HepG2 (cell line): ENCODE measurements around the gene NAV2. TPM values are rescaled to one million over a fixed set of nuclear protein-coding genes. Genes with fewer than 3 reads are reported as not detected.

ENCODE experiments used
- ATAC-seq: fragments of 200-7000 bp; cut with Tn5 transposase; 3 replicates; pipeline ENCODE4 v1.9.1; 2020; ENCODE audit warnings: mild to moderate bottlenecking, moderate library complexity
- BruUV-seq: library from RNA; stranded (reverse); fragments of 400-500 nt; replicated peaks from 2 replicates; lab custom pipeline; 2021; lab: Mats Ljungman, UMichigan
- CTCF ChIA-PET: fragments of 300-600 bp; formaldehyde crosslinking; extraction: SDS; loops from one replicate; lab custom pipeline; 2021; ENCODE audit warnings: low total read pairs, inconsistent platforms, low intra/inter-chr PET ratio; lab: Yijun Ruan, JAX
- POLR2A ChIA-PET: fragments of 350-600 bp; sonication (Branson Sonifier 250); formaldehyde crosslinking; loops from one replicate; lab custom pipeline; 2020; ENCODE audit warnings: antibody characterized with exemption, inconsistent platforms; lab: Yijun Ruan, JAX
- DNase-seq: peaks from one replicate; pipeline ENCODE4 v3.0.0-alpha.2; 2015; ENCODE audit warnings: low spot score
- FAIRE-seq: peaks from 3 replicates; lab custom pipeline; 2011; peaks lifted over from hg19 to GRCh38; lab: Jason Lieb, UNC
- H2AFZ ChIP-seq: one replicate; pipeline ENCODE4 v1.6.1; 2011; ENCODE audit warnings: low read length, inconsistent platforms
- H3K27ac ChIP-seq: fragments of 300-600 bp; 3 replicates; pipeline ENCODE4 v1.8.0; 2011; ENCODE audit warnings: mixed run types, mild to moderate bottlenecking, mixed read lengths, low read length, inconsistent platforms; ENCODE audit not compliant: insufficient read depth; ENCODE audit errors: extremely low read length
- H3K27me3 ChIP-seq, 2 experiments: fragments of 200-600 bp in 1 of 2; 2 replicates in 1 of 2; 3 replicates in 1 of 2; pipeline versions ENCODE4 v1.6.0 to v1.8.0; 2011; ENCODE audit warnings: low read length in 2 of 2, mild to moderate bottlenecking in 2 of 2, moderate library complexity in 2 of 2, inconsistent platforms in 1 of 2; ENCODE audit not compliant: insufficient read depth in 2 of 2, control insufficient read depth in 1 of 2
- H3K36me3 ChIP-seq, 2 experiments: fragments of 200-600 bp in 1 of 2; replicated peaks in 1 of 2; 2 replicates in 1 of 2; 3 replicates in 1 of 2; pipeline versions ENCODE4 v1.5.1 to v1.8.0; 2011; ENCODE audit warnings: low read length in 2 of 2, inconsistent platforms in 1 of 2; ENCODE audit not compliant: insufficient read depth in 2 of 2, control insufficient read depth in 1 of 2
- H3K4me1 ChIP-seq: 2 replicates; pipeline ENCODE4 v1.5.1; 2012; ENCODE audit warnings: low read length, inconsistent platforms; ENCODE audit not compliant: insufficient read depth
- H3K4me2 ChIP-seq: 2 replicates; pipeline ENCODE4 v1.6.0; 2011; ENCODE audit warnings: low read depth, low read length, inconsistent platforms
- H3K4me3 ChIP-seq, 3 experiments: fragments of 200-600 bp in 1 of 3; sonication (generic), shearing (Covaris generic) in 1 of 3; replicated peaks in 1 of 3; 2 replicates each; pipeline ENCODE4 v1.5.1; 2011 to 2016; ENCODE audit warnings: low read length in 3 of 3, inconsistent platforms in 2 of 3, low read depth in 2 of 3, mild to moderate bottlenecking in 2 of 3, control low read depth in 1 of 3, mixed read lengths in 1 of 3; ENCODE audit not compliant: insufficient read depth in 1 of 3
- H3K79me2 ChIP-seq: one replicate; pipeline ENCODE4 v1.6.1; 2011; ENCODE audit warnings: low read length, inconsistent platforms; ENCODE audit not compliant: insufficient read depth
- H3K9ac ChIP-seq: 2 replicates; pipeline ENCODE4 v1.6.0; 2011; ENCODE audit warnings: mild to moderate bottlenecking, low read depth, low read length, inconsistent platforms; ENCODE audit not compliant: insufficient read depth
- H3K9me3 ChIP-seq: 2 replicates; pipeline ENCODE4 v1.5.1; 2012; ENCODE audit warnings: mild to moderate bottlenecking, low read length
- H4K20me1 ChIP-seq: 2 replicates; pipeline ENCODE4 v1.6.0; 2011; ENCODE audit warnings: inconsistent platforms, mild to moderate bottlenecking, low read length, moderate library complexity; ENCODE audit not compliant: insufficient read depth
- HOXA5 ChIP-seq: sonication (generic); formaldehyde crosslinking; IDR thresholded peaks from 2 replicates; pipeline ENCODE4 v1.4.0; 2020; ENCODE audit warnings: missing genetic modification reagents
- JUND ChIP-seq: sonication (generic); formaldehyde crosslinking; IDR thresholded peaks from 2 replicates; pipeline ENCODE4 v1.8.0; 2022; ENCODE audit warnings: mild to moderate bottlenecking, missing genetic modification reagents
- KDM5A ChIP-seq: fragments of 200-600 bp; sonication (generic); IDR thresholded peaks from 2 replicates; pipeline ENCODE4 v1.7.0; 2018; ENCODE audit warnings: antibody characterized with exemption, mild to moderate bottlenecking, low read length, borderline replicate concordance
- NFE2L1 ChIP-seq: sonication (generic); formaldehyde crosslinking; IDR thresholded peaks from 2 replicates; pipeline ENCODE4 v1.4.0; 2020; ENCODE audit warnings: missing genetic modification reagents, mild to moderate bottlenecking, borderline replicate concordance
- NFE2L2 ChIP-seq: fragments of 150-350 bp; IDR thresholded peaks from 2 replicates; pipeline ENCODE4 v1.6.1; 2014; ENCODE audit warnings: low read length
- RBM39 ChIP-seq: fragments of 200-400 bp; formaldehyde crosslinking; IDR thresholded peaks from one replicate; pipeline ENCODE4 v1.6.1; 2018; ENCODE audit warnings: antibody characterized with exemption, mild to moderate bottlenecking, low read depth, low read length; ENCODE audit not compliant: poor library complexity, severe bottlenecking
- TAF1 ChIP-seq: sonication (generic); formaldehyde crosslinking; IDR thresholded peaks from 2 replicates; pipeline ENCODE4 v1.4.0; 2020; ENCODE audit warnings: missing genetic modification reagents
- ZBTB33 ChIP-seq: sonication (generic); formaldehyde crosslinking; IDR thresholded peaks from 2 replicates; pipeline ENCODE4 v1.4.0; 2020; ENCODE audit warnings: missing genetic modification reagents
- ZKSCAN5 ChIP-seq: sonication (generic); formaldehyde crosslinking; IDR thresholded peaks from 2 replicates; pipeline ENCODE4 v1.5.1; 2020; ENCODE audit warnings: mild to moderate bottlenecking, missing genetic modification reagents
- ZNF101 ChIP-seq: sonication (generic); formaldehyde crosslinking; IDR thresholded peaks from 2 replicates; pipeline ENCODE4 v1.4.0; 2020; ENCODE audit warnings: mild to moderate bottlenecking, low read depth, missing genetic modification reagents, borderline replicate concordance
- ZNF235 ChIP-seq: sonication (generic); formaldehyde crosslinking; IDR thresholded peaks from 2 replicates; pipeline ENCODE4 v1.8.1; 2023; ENCODE audit warnings: mild to moderate bottlenecking, missing genetic modification reagents, borderline replicate concordance
- ZNF263 ChIP-seq: sonication (generic); formaldehyde crosslinking; IDR thresholded peaks from 2 replicates; pipeline ENCODE4 v1.4.0; 2020; ENCODE audit warnings: missing genetic modification reagents
- ZNF343 ChIP-seq: sonication (generic); formaldehyde crosslinking; IDR thresholded peaks from 2 replicates; pipeline ENCODE4 v1.4.0; 2020; ENCODE audit warnings: mild to moderate bottlenecking, missing genetic modification reagents
- ZNF430 ChIP-seq: sonication (generic); formaldehyde crosslinking; IDR thresholded peaks from 2 replicates; pipeline ENCODE4 v1.9.0; 2021; ENCODE audit warnings: mild to moderate bottlenecking, missing genetic modification reagents
- ZNF597 ChIP-seq: sonication (generic); formaldehyde crosslinking; IDR thresholded peaks from 2 replicates; pipeline ENCODE4 v1.5.0; 2020; ENCODE audit warnings: missing genetic modification reagents
- ZNF616 ChIP-seq: sonication (generic); formaldehyde crosslinking; IDR thresholded peaks from 2 replicates; pipeline ENCODE4 v1.5.0; 2020; ENCODE audit warnings: low read depth, mild to moderate bottlenecking, missing genetic modification reagents
- ZNF639 ChIP-seq: conservative IDR thresholded peaks from 2 replicates; pipeline ENCODE4 v1.6.1; 2018; ENCODE audit warnings: missing genetic modification reagents
- ZNF777 ChIP-seq: sonication (generic); formaldehyde crosslinking; IDR thresholded peaks from 2 replicates; pipeline ENCODE4 v1.4.0; 2020; ENCODE audit warnings: missing genetic modification reagents
- WGBS: methylation state at CpG from one replicate; pipeline ENCODE4 v1.1.6; 2017; ENCODE audit warnings: low lambda C conversion rate; 5-methylcytosine and 5-hydroxymethylcytosine counted together
- in situ Hi-C: cut with HindIII; loops from 2 replicates; pipeline ENCODE4 v1.10.0; 2017; ENCODE audit warnings: low pct_unique_long_range_greater_than_20kb; ENCODE audit not compliant: extremely low pct_ligation_motif_present
- intact Hi-C: fragments of 100-400 bp; cut with micrococcal nuclease; formaldehyde crosslinking; loops from one replicate; pipeline ENCODE4 v1.10.0; 2022; ENCODE audit not compliant: unreplicated experiment
- polyA plus RNA-seq, 8 experiments: library from polyadenylated mRNA; depleted of rRNA in 3 of 8; stranded (reverse) in 7 of 8; unstranded in 1 of 8; fragments of >200 nt; fragmentation: Illumina TruSeq in 4 of 8; extraction: Trizol in 4 of 8; gene quantifications; 2 replicates each; pipeline versions ENCODE4 v1.2.1 to v1.2.3, GENCODE V29; 2011 to 2016; ENCODE audit warnings: low read depth in 4 of 8, missing spikeins in 1 of 8, mixed read lengths in 1 of 8; ENCODE audit not compliant: insufficient read depth in 1 of 8
- total RNA-seq, 5 experiments: library from RNA; depleted of rRNA; stranded (reverse); fragments of >200 nt; fragmentation: Illumina TruSeq; extraction: Trizol; gene quantifications; 2 replicates each; pipeline ENCODE4 v1.2.3, GENCODE V29; 2016; ENCODE audit warnings: low read depth in 1 of 5

The NAV2 gene
- total and polyA plus RNA-seq, 2 of the 13 experiments (the other 11 are each of a cell fraction or from before 2014, with no cell fraction given), result 9.3 to 34.6 TPM

- no peak for TF ChIP-seq ZNF639 (CRISPR knock-in tag)
- TF ChIP-seq NFE2L1 (CRISPR knock-in tag), result no peak
- TF ChIP-seq ZNF777, result no peak
- TF ChIP-seq JUND (CRISPR knock-in tag), result no peak
- no peak for TF ChIP-seq ZNF597 (CRISPR knock-in tag)
- no peak for TF ChIP-seq ZNF430 (CRISPR knock-in tag)
These were observed 374.5 kb downstream of the NAV2 start (continued) for GRCh38 chr11:20087118-20087521.

GRCh38 chr11:20088397-20089225 lies 376.0 kb downstream of the NAV2 start:
- ChIA-PET POLR2A (no interaction called here), CTCF (no interaction called here)
- no peak for DNase-seq
- H3K9me3 ChIP-seq, result no peaks in the 10 kb centered on the region
- in situ Hi-C loops, result no loop called here
- no peak overlapping the region for H3K4me2 ChIP-seq
- H3K27me3 ChIP-seq, result no peaks in the 10 kb centered on the region
- H3K9ac ChIP-seq, result no peak overlapping the region
- intact Hi-C loops, result loop anchor here (5.0 kb wide), 1 partner anchor 66 kb away; no protein-coding TSS in a partner anchor
- no peak for ATAC-seq
- FAIRE-seq, result no peak
- H3K4me1 ChIP-seq, result peaks cover 55% of the 10 kb centered on the region
- H3K4me3 ChIP-seq, result no peak overlapping the region
- peaks cover 48 to 76% of the 10 kb centered on the region in 2 experiments for H3K36me3 ChIP-seq
- H3K79me2 ChIP-seq, result no peaks in the 10 kb centered on the region
- BruUV-seq, result no TSS peak
- no peak overlapping the region for H2AFZ ChIP-seq
- 88% methylated on average over 12 of the region's 12 CpGs for WGBS
- H3K27ac ChIP-seq, result no peak overlapping the region
- H4K20me1 ChIP-seq, result no peaks in the 10 kb centered on the region
- no peak for TF ChIP-seq ZNF263 (CRISPR knock-in tag)
- TF ChIP-seq HOXA5 (CRISPR knock-in tag), result no peak
- no peak for TF ChIP-seq NFE2L2
- no peak for TF ChIP-seq TAF1 (CRISPR knock-in tag)
- TF ChIP-seq KDM5A, result no peak
- TF ChIP-seq ZKSCAN5 (CRISPR knock-in tag), result no peak
- no peak for TF ChIP-seq RBM39
- no peak for TF ChIP-seq ZNF343 (CRISPR knock-in tag)
- no peak for TF ChIP-seq ZNF616 (CRISPR knock-in tag)
- no peak for TF ChIP-seq ZNF101
- TF ChIP-seq ZNF235 (CRISPR knock-in tag), result no peak
- no peak for TF ChIP-seq ZBTB33
